MM.1S (cell line): ENCODE results near the gene TMEM253.

Experiments
- CTCF ChIP-seq: fragments of 300-600 bp; sonication (generic); IDR thresholded peaks from 2 replicates; pipeline ENCODE4 v1.5.1; 2016; ENCODE audit warnings: antibody characterized with exemption, low read length, mixed read lengths
- EZH2 ChIP-seq: fragments of 300-600 bp; sonication (generic); optimal IDR thresholded peaks from 2 replicates; pipeline ENCODE3; 2017; ENCODE audit warnings: low read depth, mild to moderate bottlenecking, antibody characterized with exemption, low read length, mixed read lengths
- EZH2phosphoT487 ChIP-seq: fragments of 300-600 bp; sonication (generic); IDR thresholded peaks from 2 replicates; pipeline ENCODE4 v1.6.1; 2018; ENCODE audit warnings: antibody characterized with exemption, low read length

- TF ChIP-seq CTCF (no peak), EZH2 (no peak), EZH2phosphoT487 (no peak)
Measured at GRCh38 chr14:21100931-21101330, at the start of gene TMEM253.
